Measurements from ENCODE around the gene PNKP. TPM values are rescaled to one million over a fixed set of nuclear protein-coding genes. Genes with fewer than 3 reads are reported as not detected.

Gene PNKP
- total and polyA plus RNA-seq, 2 of the 8 experiments (the other 6 are each of a cell fraction or from before 2014, with no cell fraction given), result 45.8 to 105 TPM

DNA sequence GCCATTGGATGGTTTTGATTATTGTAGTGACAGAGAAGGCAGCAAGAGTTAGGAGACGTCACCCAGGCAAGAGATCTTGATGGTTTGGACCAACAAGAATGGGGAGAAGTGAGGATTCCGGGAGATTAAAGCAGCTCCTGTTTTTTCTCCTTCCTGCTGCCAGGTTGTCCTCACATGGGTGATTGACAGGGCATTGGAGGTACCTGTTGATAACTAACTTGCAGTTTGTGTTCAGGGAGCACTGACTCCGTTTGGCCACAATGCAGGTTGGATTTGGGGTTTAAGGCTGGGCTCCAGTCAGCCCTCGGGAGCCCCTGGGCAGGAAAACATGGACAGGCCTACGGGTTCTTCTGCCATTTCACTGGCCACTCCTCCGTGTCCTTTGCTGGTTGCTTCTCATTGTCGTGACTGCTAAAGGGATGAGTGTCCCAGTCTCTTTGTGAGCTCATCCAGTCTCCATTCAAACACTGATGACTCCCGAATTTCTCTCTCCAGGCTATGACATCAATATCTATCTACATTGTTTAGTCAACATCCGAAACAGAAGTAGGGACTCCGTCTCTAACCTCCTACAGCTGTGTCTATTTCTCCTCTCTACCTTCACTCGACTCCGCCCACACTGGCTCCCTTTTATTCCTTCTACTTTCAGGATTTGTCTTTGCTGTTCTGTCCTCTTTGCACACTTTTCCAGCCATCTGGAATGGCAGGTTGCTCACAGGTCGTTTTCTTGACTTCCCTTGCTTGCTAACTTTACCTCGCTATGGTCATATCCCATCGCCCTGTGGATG, 17.7 kb downstream of the PNKP start:
- CTCF ChIA-PET (ENCODE audit: partially characterized antibody), result interaction anchor here (0.6 to 1.8 kb wide), 6 partner anchors 8 to 160 kb away, joined by 3 to 7 read pairs (median 4); partner anchors contain the start of gene ADM5
- POLR2A ChIA-PET (ENCODE audit: partially characterized antibody), result interaction anchor here (0.7 to 12.4 kb wide), 18 partner anchors 9 to 165 kb away, joined by 3 to 247 read pairs (median 6); partner anchors contain the start of genes ADM5, AKT1S1, AP2A1 and CPT1C
- H2AFZ ChIP-seq (ENCODE audit: low read length), result no peak overlapping the region
- TF ChIP-seq PHF8 (conservative IDR thresholded peaks at IDR 0.05; ENCODE audit: low read depth, low read length), result no peak
- TF ChIP-seq RXRA (IDR thresholded peaks at IDR 0.05; ENCODE audit: insufficient read depth, low read depth, low read length), result no peak
- TF ChIP-seq MAFK (IDR thresholded peaks at IDR 0.05; ENCODE audit: low read depth, low read length), result no peak
- no peak for TF ChIP-seq GTF2F1 (IDR thresholded peaks at IDR 0.05; ENCODE audit: borderline replicate concordance, low read depth, low read length)
- no peak; a peak in 1 of 3 replicates for TF ChIP-seq POLR2A (IDR thresholded peaks at IDR 0.05; ENCODE audit: control extremely low read depth in 1 of 2, low read depth in 2 of 2, low read length in 2 of 2)
- no peak for TF ChIP-seq TAF7 (optimal IDR thresholded peaks at IDR 0.05; ENCODE audit: borderline replicate concordance, low read depth, low read length)
- TF ChIP-seq, protein P1, sequence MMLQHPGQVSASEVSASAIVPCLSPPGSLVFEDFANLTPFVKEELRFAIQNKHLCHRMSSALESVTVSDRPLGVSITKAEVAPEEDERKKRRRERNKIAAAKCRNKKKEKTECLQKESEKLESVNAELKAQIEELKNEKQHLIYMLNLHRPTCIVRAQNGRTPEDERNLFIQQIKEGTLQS (IDR thresholded peaks at IDR 0.05; ENCODE audit: insufficient read depth, low read depth, low read length), result no peak
- TF ChIP-seq RNF2 (IDR thresholded peaks at IDR 0.05; ENCODE audit: borderline replicate concordance, low read depth, low read length, missing control alignments, poor library complexity, severe bottlenecking), result no peak
- TF ChIP-seq, protein P2, sequence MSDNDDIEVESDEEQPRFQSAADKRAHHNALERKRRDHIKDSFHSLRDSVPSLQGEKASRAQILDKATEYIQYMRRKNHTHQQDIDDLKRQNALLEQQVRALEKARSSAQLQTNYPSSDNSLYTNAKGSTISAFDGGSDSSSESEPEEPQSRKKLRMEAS (IDR thresholded peaks at IDR 0.05), result no peak
- no peak for TF ChIP-seq CHD2 (IDR thresholded peaks at IDR 0.05; ENCODE audit: low read length)

More for the DNA sequence above, 17.7 kb downstream of the PNKP start:
- Histone ChIP-seq H2BK12ac (ENCODE audit: low read depth, low read length) (0 out of 2 replicates have a peak overlapping the region, but pooled peaks have one; percentile 60), H2BK15ac (ENCODE audit: low read length) (no peak overlapping the region), H3K18ac (ENCODE audit: extremely low read depth, low read length) (no peak overlapping the region), H3K27ac (ENCODE audit: low read depth, low read length) (no peak overlapping the region), H4K20me1 (replicated peaks in 1 of 2; ENCODE audit: control insufficient read depth in 1 of 2, insufficient read depth in 2 of 2, low read length in 2 of 2) (peaks cover 19 to 26% of the 10 kb centered on the region in 2 experiments), H3K27me3 (replicated peaks in 1 of 4; ENCODE audit: control insufficient read depth in 3 of 4, extremely low read depth in 1 of 4, insufficient read depth in 3 of 4, low read length in 3 of 4) (no peaks in the 10 kb centered on the region; a peak in 1 of 7 replicates), H3K9ac (replicated peaks in 1 of 4; ENCODE audit: extremely low read depth in 1 of 4, low read depth in 3 of 4, low read length in 3 of 4) (peak overlapping the region in 1 of 4 experiments; percentile 68; a peak in 3 of 7 replicates), H3K23ac (ENCODE audit: insufficient read length) (no peak overlapping the region), H4K91ac (replicated peaks; ENCODE audit: insufficient read length, low read length) (no peak overlapping the region), H3K9me3 (ENCODE audit: insufficient read depth in 2 of 2, low read depth in 1 of 2, low read length in 1 of 2) (no peaks in the 10 kb centered on the region), H3K4ac (replicated peaks; ENCODE audit: insufficient read length, low read depth, low read length) (no peak overlapping the region), H3K36me3 (ENCODE audit: control insufficient read depth in 2 of 4, insufficient read depth in 4 of 4, low read length in 3 of 4) (peaks cover 0 to 10% (median 4%) of the 10 kb centered on the region in 4 experiments; a peak in 3 of 8 replicates), H4K8ac (ENCODE audit: extremely low read depth, insufficient read depth, low read length) (no peak overlapping the region), H2AK5ac (ENCODE audit: low read depth, low read length) (peak overlapping the region; percentile 93; the same call in 1 of the 2 replicates), H3K4me3 (ENCODE audit: extremely low read depth in 1 of 4, insufficient read depth in 2 of 4, low read depth in 3 of 4, low read length in 4 of 4) (peak overlapping the region; percentile 64 to 88 (median 80); a peak in 7 of 8 replicates), H3K4me2 (ENCODE audit: insufficient read depth in 1 of 2, low read depth in 2 of 2, low read length in 2 of 2) (peak overlapping the region; percentile 72 to 74), H3K56ac (replicated peaks; ENCODE audit: insufficient read length, low read depth, low read length) (no peak overlapping the region), H2BK20ac (ENCODE audit: low read length) (no peak overlapping the region), H3K23me2 (ENCODE audit: low read depth, low read length) (peaks cover 10% of the 10 kb centered on the region; the same call in 1 of the 2 replicates), H2BK5ac (ENCODE audit: low read depth, low read length) (no peak overlapping the region), H2BK120ac (replicated peaks; ENCODE audit: low read depth, low read length) (no peak overlapping the region), H3K14ac (ENCODE audit: insufficient read length) (no peak overlapping the region), H3K79me1 (ENCODE audit: low read depth, low read length) (peaks cover 18% of the 10 kb centered on the region), H4K5ac (ENCODE audit: insufficient read length, low read depth, low read length) (no peak overlapping the region), H3K79me2 (ENCODE audit: control insufficient read depth in 1 of 2, insufficient read depth in 2 of 2, low read length in 2 of 2) (peaks cover 17 to 28% of the 10 kb centered on the region in 2 experiments), H3K4me1 (replicated peaks in 1 of 4; ENCODE audit: control insufficient read depth in 3 of 4, insufficient read depth in 4 of 4, low read length in 3 of 4) (peaks cover 3 to 9% (median 6%) of the 10 kb centered on the region in 4 experiments)
- DNase-seq (ENCODE audit: low read depth in 1 of 2, low spot score in 2 of 2) (no peak), FAIRE-seq (no peak)
- 87% methylated on average over 15 of the region's 15 CpGs; no CpG with 5 or more reads in 1 of the 2 experiments for WGBS, 2 experiments (ENCODE audit: extremely low coverage in 1 of 2, insufficient coverage in 1 of 2, insufficient read length in 1 of 2, insufficient replicate concordance in 2 of 2, low coverage in 1 of 2, low lambda C conversion rate in 2 of 2, missing lambda C conversion rate in 1 of 2)

All from H1 (cell line).